OCI-LY7 (cell line): Measurements from ENCODE around the gene C1QC.

Experiments
- CTCF ChIP-seq: fragments of 200-600 bp; sonication (generic); conservative IDR thresholded peaks from 2 replicates; pipeline ENCODE4 v1.5.1; 2014; ENCODE audit warnings: mild to moderate bottlenecking, antibody characterized with exemption, low read length, moderate library complexity, mixed read lengths
- EZH2phosphoT487 ChIP-seq: fragments of 200-600 bp; sonication (generic); IDR thresholded peaks from 2 replicates; pipeline ENCODE4 v1.6.1; 2018; ENCODE audit warnings: low read depth, borderline replicate concordance, mild to moderate bottlenecking, mixed run types, antibody characterized with exemption, low read length, moderate library complexity, mixed read lengths

GRCh38 chr1:22671999-22672398, 28.6 kb downstream of the C1QC start:
- TF ChIP-seq CTCF (no peak), EZH2phosphoT487 (no peak)
